PC-3 (cell line): Measurements from ENCODE around the gene SLC15A4.

Experiments
- CTCF ChIP-seq: fragments of 300-600 bp; sonication (generic); conservative IDR thresholded peaks from 2 replicates; pipeline ENCODE4 v1.5.1; 2017; ENCODE audit warnings: antibody characterized with exemption, low read depth, mild to moderate bottlenecking, low read length
- EZH2 ChIP-seq: fragments of 300-600 bp; sonication (generic); IDR thresholded peaks from one replicate; pipeline ENCODE4 v1.6.1; 2017; ENCODE audit warnings: antibody characterized with exemption, mild to moderate bottlenecking, low read length; ENCODE audit not compliant: unreplicated experiment
- EZH2phosphoT487 ChIP-seq: fragments of 300-600 bp; sonication (generic); IDR thresholded peaks from 2 replicates; pipeline ENCODE4 v1.6.1; 2018; ENCODE audit warnings: mild to moderate bottlenecking, antibody characterized with exemption, low read length, borderline replicate concordance

GRCh38 chr12:128867466-128867865, 43.7 kb upstream of the SLC15A4 start:
- TF ChIP-seq CTCF (no peak), EZH2 (no peak), EZH2phosphoT487 (no peak)
